ENCODE results near the gene RAB10.

RAB10 gene

GRCh38 chr2:26033818-26034636 lies at the start of gene RAB10:
RAB10 (plus strand) TSS chr2:26034084; CDS start chr2:26034609, 525 bp downstream.
- peak within 1 kb of the TSS; percentile 85 for H3K4me3 ChIP-seq (ENCODE audit: low read depth, low read length)
- TF ChIP-seq, protein P1, sequence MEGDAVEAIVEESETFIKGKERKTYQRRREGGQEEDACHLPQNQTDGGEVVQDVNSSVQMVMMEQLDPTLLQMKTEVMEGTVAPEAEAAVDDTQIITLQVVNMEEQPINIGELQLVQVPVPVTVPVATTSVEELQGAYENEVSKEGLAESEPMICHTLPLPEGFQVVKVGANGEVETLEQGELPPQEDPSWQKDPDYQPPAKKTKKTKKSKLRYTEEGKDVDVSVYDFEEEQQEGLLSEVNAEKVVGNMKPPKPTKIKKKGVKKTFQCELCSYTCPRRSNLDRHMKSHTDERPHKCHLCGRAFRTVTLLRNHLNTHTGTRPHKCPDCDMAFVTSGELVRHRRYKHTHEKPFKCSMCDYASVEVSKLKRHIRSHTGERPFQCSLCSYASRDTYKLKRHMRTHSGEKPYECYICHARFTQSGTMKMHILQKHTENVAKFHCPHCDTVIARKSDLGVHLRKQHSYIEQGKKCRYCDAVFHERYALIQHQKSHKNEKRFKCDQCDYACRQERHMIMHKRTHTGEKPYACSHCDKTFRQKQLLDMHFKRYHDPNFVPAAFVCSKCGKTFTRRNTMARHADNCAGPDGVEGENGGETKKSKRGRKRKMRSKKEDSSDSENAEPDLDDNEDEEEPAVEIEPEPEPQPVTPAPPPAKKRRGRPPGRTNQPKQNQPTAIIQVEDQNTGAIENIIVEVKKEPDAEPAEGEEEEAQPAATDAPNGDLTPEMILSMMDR (IDR thresholded peaks at IDR 0.05; ENCODE audit: low read depth, low read length), result no peak
- TF ChIP-seq POLR2A (IDR thresholded peaks at IDR 0.05; ENCODE audit: extremely low read depth, insufficient read length) (peak; percentile 93), MYC (IDR thresholded peaks at IDR 0.05; ENCODE audit: low read depth, low read length) (0 out of 2 replicates have a peak, but pooled peaks have one; percentile 72), MAX (IDR thresholded peaks at IDR 0.05; ENCODE audit: low read depth, low read length) (peak; percentile 52)
- DNase-seq (ENCODE audit: low read depth), result peak; percentile 100

GRCh38 chr2:25988134-25988533 lies 45.8 kb upstream of the RAB10 start:
- no peak for DNase-seq (ENCODE audit: low read depth)
- H3K4me3 ChIP-seq (ENCODE audit: low read depth, low read length), result no peak overlapping the region
- TF ChIP-seq MAX (IDR thresholded peaks at IDR 0.05; ENCODE audit: low read depth, low read length), result no peak
- TF ChIP-seq, protein P1 (IDR thresholded peaks at IDR 0.05; ENCODE audit: low read depth, low read length), result no peak
- TF ChIP-seq POLR2A (IDR thresholded peaks at IDR 0.05; ENCODE audit: extremely low read depth, insufficient read length), result no peak
- no peak for TF ChIP-seq MYC (IDR thresholded peaks at IDR 0.05; ENCODE audit: low read depth, low read length)

GRCh38 chr2:25989154-25989553 lies 44.7 kb upstream of the RAB10 start:
- TF ChIP-seq, protein P1 (IDR thresholded peaks at IDR 0.05; ENCODE audit: low read depth, low read length), result no peak
- TF ChIP-seq MAX (IDR thresholded peaks at IDR 0.05; ENCODE audit: low read depth, low read length) (no peak), MYC (IDR thresholded peaks at IDR 0.05; ENCODE audit: low read depth, low read length) (no peak), POLR2A (IDR thresholded peaks at IDR 0.05; ENCODE audit: extremely low read depth, insufficient read length) (no peak)
- H3K4me3 ChIP-seq (ENCODE audit: low read depth, low read length), result no peak overlapping the region
- DNase-seq (ENCODE audit: low read depth), result no peak

DNA sequence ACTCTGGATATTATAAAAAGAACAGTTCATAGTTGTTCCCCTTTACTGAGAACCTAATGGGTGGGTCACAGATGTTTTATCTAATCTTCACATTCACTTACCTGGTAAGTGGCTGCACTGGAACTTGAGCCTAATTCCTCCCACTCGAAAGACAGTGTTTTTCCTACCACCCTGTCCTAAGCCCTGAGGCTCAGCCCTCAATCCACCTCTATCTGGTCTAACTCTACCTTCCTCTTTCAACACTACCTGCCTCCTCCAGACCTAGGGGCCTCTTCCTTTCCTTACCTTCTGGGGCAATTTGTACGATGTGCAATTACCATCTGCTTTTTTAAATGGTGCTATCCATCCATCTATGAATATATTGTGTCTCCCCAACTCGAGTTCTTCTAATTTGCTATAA lies 41.9 kb upstream of the RAB10 start:
- H3K4me3 ChIP-seq (ENCODE audit: low read depth, low read length), result no peak overlapping the region
- DNase-seq (ENCODE audit: low read depth), result peak; percentile 31
- TF ChIP-seq MAX (IDR thresholded peaks at IDR 0.05; ENCODE audit: low read depth, low read length) (no peak), POLR2A (IDR thresholded peaks at IDR 0.05; ENCODE audit: extremely low read depth, insufficient read length) (no peak), MYC (IDR thresholded peaks at IDR 0.05; ENCODE audit: low read depth, low read length) (no peak)
- TF ChIP-seq, protein P1 (IDR thresholded peaks at IDR 0.05; ENCODE audit: low read depth, low read length), result no peak

- no peak overlapping the region for H3K4me3 ChIP-seq (ENCODE audit: low read depth, low read length)
- DNase-seq (ENCODE audit: low read depth), result no peak
- TF ChIP-seq POLR2A (IDR thresholded peaks at IDR 0.05; ENCODE audit: extremely low read depth, insufficient read length) (no peak), MYC (IDR thresholded peaks at IDR 0.05; ENCODE audit: low read depth, low read length) (no peak), MAX (IDR thresholded peaks at IDR 0.05; ENCODE audit: low read depth, low read length) (no peak)
- TF ChIP-seq, protein P1 (IDR thresholded peaks at IDR 0.05; ENCODE audit: low read depth, low read length), result no peak
Observed at GRCh38 chr2:25992556-25992955, 41.3 kb upstream of the RAB10 start.

Measured in NB4 (cell line).